ENCODE results near the gene EDAR.

- TF ChIP-seq TEAD4 (IDR thresholded peaks at IDR 0.05) (no peak), TCF12 (IDR thresholded peaks at IDR 0.05; ENCODE audit: low read depth) (no peak), TAF1 (IDR thresholded peaks at IDR 0.05; ENCODE audit: low read depth) (no peak), MAX (IDR thresholded peaks at IDR 0.05) (no peak), USF1 (IDR thresholded peaks at IDR 0.05) (no peak)
Measured at GRCh38 chr2:108906403-108907077, 82.5 kb downstream of the EDAR start.

Measured in Ishikawa (cell line).